Lower leg skin (tissue), 3 donors: ENCODE results near the gene GRSF1.

Experiments used
- CTCF ChIP-seq, 3 donors: fragments of 450-650 bp; IDR thresholded peaks; one replicate each; pipeline ENCODE4 v1.5.1; 2016; ENCODE audit warnings: antibody characterized with exemption in 3 of 3, mild to moderate bottlenecking in 3 of 3, moderate library complexity in 2 of 3
- POLR2A ChIP-seq, 2 donors: fragments of 450-650 bp; IDR thresholded peaks; one replicate each; pipeline ENCODE4 v1.6.1; 2016 to 2017; ENCODE audit warnings: antibody characterized with exemption in 2 of 2, mild to moderate bottlenecking in 1 of 2, moderate library complexity in 1 of 2

- TF ChIP-seq CTCF (IDR thresholded peaks at IDR 0.05) (no peak), POLR2A (IDR thresholded peaks at IDR 0.05) (no peak)
Measured at GRCh38 chr4:70838666-70839588, 763 bp downstream of the GRSF1 start.
